Lower lobe of right lung (tissue), 2 donors: ENCODE measurements around the gene G3BP2. TPM values are rescaled to one million over a fixed set of nuclear protein-coding genes. Genes with fewer than 3 reads are reported as not detected.
A peak's percentile ranks its signal among the peaks of the same experiment; 100 is the strongest.
"Not testable (repeated sequence)": the region's sequence is repeated elsewhere in the genome, so short reads cannot be mapped to it uniquely, and the experiment has no call there.

Experiments used
- ATAC-seq, 2 donors: fragments of 200-7000 bp; cut with Tn5 transposase; one replicate each; pipeline ENCODE4 v1.9.1; 2020 to 2022; ENCODE audit warnings: mild to moderate bottlenecking in 2 of 2, moderate library complexity in 2 of 2
- DNase-seq: peaks from one replicate; pipeline ENCODE4 v3.0.0-alpha.2; 2020
- H3K27ac ChIP-seq: fragments of 200-600 bp; one replicate; pipeline ENCODE4 v1.8.0; 2022
- H3K27me3 ChIP-seq: fragments of 200-600 bp; one replicate; pipeline ENCODE4 v1.8.0; 2022; ENCODE audit warnings: low read depth
- H3K36me3 ChIP-seq: fragments of 200-600 bp; one replicate; pipeline ENCODE4 v1.8.0; 2022; ENCODE audit warnings: mild to moderate bottlenecking
- H3K4me1 ChIP-seq: fragments of 200-600 bp; one replicate; pipeline ENCODE4 v1.8.0; 2022
- H3K4me3 ChIP-seq: fragments of 200-600 bp; one replicate; pipeline ENCODE4 v1.8.0; 2022; ENCODE audit warnings: mild to moderate bottlenecking
- H3K9me3 ChIP-seq: fragments of 200-600 bp; one replicate; pipeline ENCODE4 v1.8.0; 2022
- intact Hi-C: fragments of 100-400 bp; cut with DNase I; formaldehyde crosslinking; loops from one replicate; pipeline ENCODE4 v1.11.0; 2022
- total RNA-seq: library from RNA; stranded (reverse); fragmentation: NEBNext Ultra II Directional; extraction: Animal tissue kit (Norgen Biotek cat#: 25700); gene quantifications from one replicate; pipeline ENCODE4 v1.2.1, GENCODE V29; 2021
- TF ChIP-seq, protein P1 (sequence below): fragments of 200-600 bp; IDR thresholded peaks from one replicate; pipeline ENCODE4 v1.8.0; 2022; ENCODE audit warnings: antibody characterized with exemption, mild to moderate bottlenecking
- donor health status: DM: no; HTN: yes; CAD: no; lungs with severe emphysema.

The G3BP2 gene
- total RNA-seq, 1 donor from 2014 or later, result 101 TPM

DNA sequence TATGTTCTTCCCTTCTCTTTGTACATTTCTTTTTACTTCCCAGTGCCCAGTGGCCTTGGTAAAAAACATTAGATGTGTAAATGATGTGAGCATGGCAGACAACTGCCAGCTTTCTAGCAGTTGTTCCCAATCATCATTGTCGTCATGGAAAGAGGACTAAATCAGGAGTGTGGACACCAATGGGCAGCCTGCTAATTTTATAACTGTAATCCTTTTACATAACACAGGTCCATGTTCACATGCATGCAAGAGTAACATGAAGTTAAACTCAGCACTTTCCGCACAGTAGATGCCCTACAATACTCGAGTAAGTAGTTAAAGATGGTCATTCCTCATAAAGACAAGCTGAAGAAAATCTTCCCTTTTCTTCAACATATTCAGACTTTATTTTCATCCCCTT, 23.4 kb upstream of the G3BP2 start:
- H3K4me3 ChIP-seq, result no peak overlapping the region
- ATAC-seq (no peak), DNase-seq (no peak)
- H3K27me3 ChIP-seq, result no peaks in the 10 kb centered on the region
- no peak overlapping the region for H3K27ac ChIP-seq
- no peaks in the 10 kb centered on the region for H3K36me3 ChIP-seq
- no peaks in the 10 kb centered on the region for H3K4me1 ChIP-seq
- TF ChIP-seq, protein P1, sequence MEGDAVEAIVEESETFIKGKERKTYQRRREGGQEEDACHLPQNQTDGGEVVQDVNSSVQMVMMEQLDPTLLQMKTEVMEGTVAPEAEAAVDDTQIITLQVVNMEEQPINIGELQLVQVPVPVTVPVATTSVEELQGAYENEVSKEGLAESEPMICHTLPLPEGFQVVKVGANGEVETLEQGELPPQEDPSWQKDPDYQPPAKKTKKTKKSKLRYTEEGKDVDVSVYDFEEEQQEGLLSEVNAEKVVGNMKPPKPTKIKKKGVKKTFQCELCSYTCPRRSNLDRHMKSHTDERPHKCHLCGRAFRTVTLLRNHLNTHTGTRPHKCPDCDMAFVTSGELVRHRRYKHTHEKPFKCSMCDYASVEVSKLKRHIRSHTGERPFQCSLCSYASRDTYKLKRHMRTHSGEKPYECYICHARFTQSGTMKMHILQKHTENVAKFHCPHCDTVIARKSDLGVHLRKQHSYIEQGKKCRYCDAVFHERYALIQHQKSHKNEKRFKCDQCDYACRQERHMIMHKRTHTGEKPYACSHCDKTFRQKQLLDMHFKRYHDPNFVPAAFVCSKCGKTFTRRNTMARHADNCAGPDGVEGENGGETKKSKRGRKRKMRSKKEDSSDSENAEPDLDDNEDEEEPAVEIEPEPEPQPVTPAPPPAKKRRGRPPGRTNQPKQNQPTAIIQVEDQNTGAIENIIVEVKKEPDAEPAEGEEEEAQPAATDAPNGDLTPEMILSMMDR, result no peak
- no peaks in the 10 kb centered on the region for H3K9me3 ChIP-seq
- intact Hi-C loops, result no loop called here

DNA sequence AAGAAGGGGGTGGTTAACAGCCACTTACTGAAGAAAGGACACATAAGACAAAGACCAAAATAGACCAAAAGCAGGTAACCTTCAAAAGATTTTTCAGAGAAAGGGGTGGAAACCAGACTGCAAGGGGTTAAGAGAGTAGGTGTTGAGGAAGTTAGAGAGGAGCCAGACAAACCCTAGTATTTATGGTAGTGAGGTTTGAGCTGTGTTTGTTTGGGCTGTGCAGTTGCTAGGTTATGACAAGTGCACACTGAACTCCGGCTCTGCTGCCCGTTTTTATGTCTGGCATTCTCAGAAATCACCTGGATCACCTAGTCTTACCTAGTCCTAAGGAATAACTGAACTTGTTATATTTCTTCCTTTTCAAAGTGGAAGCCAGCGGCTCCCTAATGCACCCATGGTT, 22.9 kb upstream of the G3BP2 start:
- Histone ChIP-seq H3K27ac (no peak overlapping the region), H3K4me1 (no peaks in the 10 kb centered on the region), H3K9me3 (no peaks in the 10 kb centered on the region), H3K4me3 (no peak overlapping the region), H3K27me3 (no peaks in the 10 kb centered on the region), H3K36me3 (no peaks in the 10 kb centered on the region)
- ATAC-seq (peak; percentile 78 to 85), DNase-seq (no peak)
- TF ChIP-seq, protein P1, result no peak
- intact Hi-C loops, result no loop called here

DNA sequence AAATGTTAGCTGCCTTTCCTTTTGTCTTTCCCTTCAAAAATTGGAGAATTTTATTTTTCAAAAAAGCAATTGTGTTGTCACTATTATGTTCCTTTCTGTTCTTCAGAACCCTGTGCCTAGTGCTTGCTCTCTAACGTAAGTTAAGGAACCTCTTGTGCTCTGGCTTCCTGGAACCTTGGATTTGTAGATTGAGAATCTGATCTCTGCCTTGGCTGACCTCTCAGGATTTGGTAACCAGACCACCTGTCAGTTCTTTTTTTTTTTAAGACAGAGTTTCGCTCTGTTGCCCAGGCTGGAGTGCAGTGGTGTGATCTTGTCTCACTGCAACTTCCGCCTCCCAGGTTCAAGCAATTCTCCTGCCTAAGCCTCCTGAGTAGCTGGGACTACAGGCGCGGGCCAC, 18.9 kb upstream of the G3BP2 start:
- intact Hi-C loops, H3K36me3 ChIP-seq, ATAC-seq, H3K27me3 ChIP-seq, H3K27ac ChIP-seq, DNase-seq, H3K4me1 ChIP-seq, H3K9me3 ChIP-seq, H3K4me3 ChIP-seq: not testable (repeated sequence)

DNA sequence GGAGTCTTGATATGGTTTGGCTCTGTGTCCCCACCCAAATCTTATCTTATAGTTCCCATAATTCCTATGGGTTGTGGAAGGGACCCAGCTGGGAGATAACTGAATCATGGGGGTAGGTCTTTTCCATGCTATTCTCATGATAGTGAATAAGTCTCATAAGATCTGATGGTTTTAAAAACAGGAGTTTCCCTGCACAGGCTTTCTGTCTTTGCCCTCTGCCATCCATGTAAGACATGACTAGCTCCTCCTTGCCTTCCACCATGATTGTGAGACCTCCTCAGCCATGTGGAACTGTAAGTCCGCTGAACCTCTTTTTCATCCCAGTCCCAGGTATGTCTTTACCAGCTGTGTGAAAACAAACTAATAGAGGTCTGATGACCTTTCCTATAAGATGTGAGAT, 13.9 kb upstream of the G3BP2 start:
- intact Hi-C loops, H3K27ac ChIP-seq, ATAC-seq, H3K4me1 ChIP-seq, H3K27me3 ChIP-seq, DNase-seq, H3K4me3 ChIP-seq, H3K36me3 ChIP-seq, H3K9me3 ChIP-seq: not testable (repeated sequence)

DNA sequence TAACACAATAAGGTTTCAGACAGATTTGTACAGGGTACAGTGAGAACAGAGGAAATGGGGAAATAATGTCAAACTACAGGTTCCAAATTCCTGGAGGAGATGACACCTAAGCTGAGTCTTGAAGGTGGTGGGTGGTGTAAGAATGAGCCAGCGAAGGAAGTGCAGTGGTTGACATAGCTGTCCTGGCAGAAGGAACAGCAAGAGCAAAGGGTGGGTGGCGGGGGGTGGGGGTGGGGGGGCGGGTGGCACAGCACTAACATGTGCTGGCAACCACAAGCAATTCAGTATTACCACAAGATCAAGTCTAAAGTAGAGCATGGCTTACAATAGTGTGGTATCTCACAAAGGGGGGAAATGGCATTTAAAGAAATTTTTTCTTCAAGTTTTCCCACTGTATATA, 13.1 kb upstream of the G3BP2 start:
- TF ChIP-seq, protein P1, result no peak
- Histone ChIP-seq H3K9me3 (no peaks in the 10 kb centered on the region), H3K4me1 (no peaks in the 10 kb centered on the region), H3K36me3 (no peaks in the 10 kb centered on the region), H3K27me3 (no peaks in the 10 kb centered on the region), H3K4me3 (no peak overlapping the region), H3K27ac (no peak overlapping the region)
- DNase-seq, result no peak
- peak; percentile 36 to 38 for ATAC-seq
- intact Hi-C loops, result no loop called here

DNA sequence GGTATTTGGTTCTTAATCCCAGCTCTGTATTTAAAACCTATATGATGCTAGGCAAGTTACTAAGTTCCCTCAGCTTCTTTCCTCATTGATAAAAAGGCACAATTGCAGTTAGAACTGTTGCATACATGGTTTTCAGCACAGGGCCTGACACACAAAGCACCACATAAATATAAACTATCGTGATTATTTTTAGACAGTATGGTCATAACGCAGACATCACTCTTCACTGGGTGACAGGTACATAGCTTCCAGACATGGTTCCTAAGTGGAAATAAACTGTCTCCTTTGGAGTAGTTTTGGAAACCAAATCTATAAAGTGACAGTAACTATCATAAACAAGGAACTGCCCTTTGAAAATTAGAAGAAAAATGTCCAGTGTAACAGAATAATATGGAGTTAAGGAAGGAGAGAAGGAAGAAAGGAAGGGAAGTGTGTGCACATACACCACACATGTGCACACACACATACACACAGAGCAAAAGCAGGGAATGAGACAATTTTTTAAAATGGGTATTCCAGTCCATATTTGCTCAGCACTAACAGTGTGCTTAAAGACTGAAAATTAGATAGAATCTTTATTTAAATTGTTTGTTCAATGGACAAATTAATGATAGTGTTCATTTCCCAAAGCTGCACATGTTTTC, 12.5 kb upstream of the G3BP2 start:
- Histone ChIP-seq H3K4me3 (no peak overlapping the region), H3K27me3 (no peaks in the 10 kb centered on the region), H3K4me1 (no peaks in the 10 kb centered on the region), H3K36me3 (no peaks in the 10 kb centered on the region), H3K9me3 (no peaks in the 10 kb centered on the region), H3K27ac (no peak overlapping the region)
- DNase-seq (no peak), ATAC-seq (no peak)
- TF ChIP-seq, protein P1, result no peak
- intact Hi-C loops, result no loop called here
